Measurements from ENCODE around the gene CARD11.

Gene CARD11

GRCh38 chr7:2905500-2905899, 138.2 kb downstream of the CARD11 start:
- no peak for DNase-seq (ENCODE audit: low spot score)

GRCh38 chr7:2905027-2905426, 138.6 kb downstream of the CARD11 start:
- no peak for DNase-seq (ENCODE audit: low spot score)

GRCh38 chr7:2904202-2904601, 139.5 kb downstream of the CARD11 start:
- no peak for DNase-seq (ENCODE audit: low spot score)

GRCh38 chr7:2903682-2904162, 139.9 kb downstream of the CARD11 start:
- DNase-seq (ENCODE audit: low spot score) = no peak

GRCh38 chr7:2897023-2897422, 146.6 kb downstream of the CARD11 start:
- DNase-seq (ENCODE audit: low spot score) = no peak

- no peak for DNase-seq (ENCODE audit: low spot score)
Measured at GRCh38 chr7:2896131-2896530, 147.5 kb downstream of the CARD11 start.

GRCh38 chr7:2894118-2894940, 149.3 kb downstream of the CARD11 start:
- DNase-seq (ENCODE audit: low spot score) = no peak

GRCh38 chr7:2893411-2893861, 150.2 kb downstream of the CARD11 start:
- DNase-seq (ENCODE audit: low spot score) = no peak

GRCh38 chr7:2892549-2892948, 151.1 kb downstream of the CARD11 start:
- no peak for DNase-seq (ENCODE audit: low spot score)

GRCh38 chr7:2887816-2888215, 155.9 kb downstream of the CARD11 start:
- no peak for DNase-seq (ENCODE audit: low spot score)

- peak; percentile 83 for DNase-seq (ENCODE audit: low spot score)
Measured at GRCh38 chr7:2886900-2887299, 156.8 kb downstream of the CARD11 start.

GRCh38 chr7:2886391-2886790, 157.3 kb downstream of the CARD11 start:
- DNase-seq (ENCODE audit: low spot score) = no peak

- DNase-seq (ENCODE audit: low spot score) = no peak
Measured at GRCh38 chr7:2884161-2884560, 159.5 kb downstream of the CARD11 start.

- DNase-seq (ENCODE audit: low spot score) = no peak
Measured at GRCh38 chr7:2883101-2883500, 160.6 kb downstream of the CARD11 start.

GRCh38 chr7:2882111-2882510, 161.6 kb downstream of the CARD11 start:
- no peak for DNase-seq (ENCODE audit: low spot score)

GRCh38 chr7:2880874-2881533, 162.7 kb downstream of the CARD11 start:
- no peak for DNase-seq (ENCODE audit: low spot score)

GRCh38 chr7:2880051-2880450, 163.6 kb downstream of the CARD11 start:
- no peak for DNase-seq (ENCODE audit: low spot score)

- no peak for DNase-seq (ENCODE audit: low spot score)
Measured at GRCh38 chr7:2879354-2879753, 164.3 kb downstream of the CARD11 start.

- DNase-seq (ENCODE audit: low spot score) = no peak
Measured at GRCh38 chr7:2878306-2878705, 165.4 kb downstream of the CARD11 start.

GRCh38 chr7:2876031-2876731, 167.5 kb downstream of the CARD11 start:
- DNase-seq (ENCODE audit: low spot score) = peak; percentile 57

GRCh38 chr7:2873686-2874551, 169.7 kb downstream of the CARD11 start:
- DNase-seq (ENCODE audit: low spot score) = peak; percentile 85

GRCh38 chr7:2873146-2873545, 170.5 kb downstream of the CARD11 start:
- no peak for DNase-seq (ENCODE audit: low spot score)
